Activated naive CD4-positive, alpha-beta T cell treated with Interleukin-2 at 50 U/mL for 16 hours (primary cell): ENCODE data around the gene SVBP.
"Not testable (repeated sequence)": the region's sequence is repeated elsewhere in the genome, so short reads cannot be mapped to it uniquely, and the experiment has no call there.

ENCODE experiments used
- DNase-seq: peaks from one replicate; pipeline ENCODE4 v3.0.0-alpha.2; 2020

Gene SVBP

GRCh38 chr1:42841010-42841409 is 23.8 kb upstream of the SVBP start:
- DNase-seq, result no peak

GRCh38 chr1:42838482-42839190 is 21.4 kb upstream of the SVBP start:
- no peak for DNase-seq

- DNase-seq, result no peak
Observed at GRCh38 chr1:42837709-42838108, 20.5 kb upstream of the SVBP start.

GRCh38 chr1:42835422-42835821 is 18.2 kb upstream of the SVBP start:
- no peak for DNase-seq

GRCh38 chr1:42834803-42835202 is 17.6 kb upstream of the SVBP start:
- DNase-seq, result no peak

- no peak for DNase-seq
Observed at GRCh38 chr1:42833981-42834380, 16.8 kb upstream of the SVBP start.

GRCh38 chr1:42832641-42833240 is 15.5 kb upstream of the SVBP start:
- no peak for DNase-seq

- no peak for DNase-seq
Observed at GRCh38 chr1:42831273-42831672, 14.1 kb upstream of the SVBP start.

GRCh38 chr1:42830631-42831030 is 13.4 kb upstream of the SVBP start:
- no peak for DNase-seq

GRCh38 chr1:42825036-42825851 is 8.0 kb upstream of the SVBP start:
- no peak for DNase-seq

GRCh38 chr1:42824481-42825035 is 7.4 kb upstream of the SVBP start:
- no peak for DNase-seq

GRCh38 chr1:42822800-42823392 is 5.7 kb upstream of the SVBP start:
- no peak for DNase-seq

GRCh38 chr1:42821690-42822089 is 4.5 kb upstream of the SVBP start:
- no peak for DNase-seq

- DNase-seq, result no peak
Observed at GRCh38 chr1:42820813-42821212, 3.6 kb upstream of the SVBP start.

GRCh38 chr1:42817976-42818375 is 779 bp upstream of the SVBP start:
- DNase-seq, result no peak

GRCh38 chr1:42817440-42817767 is 207 bp upstream of the SVBP start:
- no peak for DNase-seq

GRCh38 chr1:42815941-42816584 is 1.1 kb downstream of the SVBP start:
- DNase-seq, result peak; percentile 9

GRCh38 chr1:42814815-42815214 is 2.4 kb downstream of the SVBP start:
- not testable (repeated sequence) for DNase-seq

GRCh38 chr1:42807056-42807668 is 10.0 kb downstream of the SVBP start:
- no peak for DNase-seq

GRCh38 chr1:42806593-42806992 is 10.6 kb downstream of the SVBP start:
- no peak for DNase-seq

GRCh38 chr1:42806171-42806570 is 11.0 kb downstream of the SVBP start:
- DNase-seq, result no peak

- no peak for DNase-seq
Observed at GRCh38 chr1:42801832-42802473, 15.2 kb downstream of the SVBP start.
